Type B pancreatic cell (in vitro differentiated cells): ENCODE results near the gene FKBP3. TPM values are rescaled to one million over a fixed set of nuclear protein-coding genes. Genes with fewer than 3 reads are reported as not detected.

ENCODE experiments used
- DNase-seq: peaks from one replicate; pipeline ENCODE4 v3.0.0; 2021; ENCODE audit warnings: mixed read lengths; ENCODE audit not compliant: unreplicated experiment; ENCODE audit errors: extremely low spot score
- H3K27ac Mint-ChIP-seq: 2 replicates; pipeline ENCODE4 v1.8.0; 2021; ENCODE audit warnings: mild to moderate bottlenecking, mixed read lengths
- H3K27me3 Mint-ChIP-seq: 2 replicates; pipeline ENCODE4 v1.8.0; 2021; ENCODE audit warnings: mixed read lengths
- H3K36me3 Mint-ChIP-seq: 2 replicates; pipeline ENCODE4 v1.8.0; 2021; ENCODE audit warnings: mixed read lengths
- H3K4me1 Mint-ChIP-seq: one replicate; pipeline ENCODE4 v1.8.0; 2021; ENCODE audit warnings: mixed read lengths; ENCODE audit not compliant: unreplicated experiment
- H3K4me3 Mint-ChIP-seq: 2 replicates; pipeline ENCODE4 v1.8.0; 2021; ENCODE audit warnings: mild to moderate bottlenecking, mixed read lengths
- H3K9me3 Mint-ChIP-seq: 2 replicates; pipeline ENCODE4 v1.8.0; 2021; ENCODE audit warnings: mixed read lengths
- total RNA-seq: library from RNA; stranded (reverse); gene quantifications from 2 replicates; pipeline ENCODE4 v1.2.1, GENCODE V29; 2021; ENCODE audit warnings: low replicate concordance
- TF ChIP-seq, protein P1 (sequence below): fragments of 200-600 bp; sonication (generic); conservative IDR thresholded peaks from 2 replicates; pipeline ENCODE4 v1.5.0; 2021; ENCODE audit warnings: antibody characterized with exemption, mild to moderate bottlenecking

FKBP3 gene
- total RNA-seq, 1 donor from 2014 or later, result 96.9 TPM

DNA sequence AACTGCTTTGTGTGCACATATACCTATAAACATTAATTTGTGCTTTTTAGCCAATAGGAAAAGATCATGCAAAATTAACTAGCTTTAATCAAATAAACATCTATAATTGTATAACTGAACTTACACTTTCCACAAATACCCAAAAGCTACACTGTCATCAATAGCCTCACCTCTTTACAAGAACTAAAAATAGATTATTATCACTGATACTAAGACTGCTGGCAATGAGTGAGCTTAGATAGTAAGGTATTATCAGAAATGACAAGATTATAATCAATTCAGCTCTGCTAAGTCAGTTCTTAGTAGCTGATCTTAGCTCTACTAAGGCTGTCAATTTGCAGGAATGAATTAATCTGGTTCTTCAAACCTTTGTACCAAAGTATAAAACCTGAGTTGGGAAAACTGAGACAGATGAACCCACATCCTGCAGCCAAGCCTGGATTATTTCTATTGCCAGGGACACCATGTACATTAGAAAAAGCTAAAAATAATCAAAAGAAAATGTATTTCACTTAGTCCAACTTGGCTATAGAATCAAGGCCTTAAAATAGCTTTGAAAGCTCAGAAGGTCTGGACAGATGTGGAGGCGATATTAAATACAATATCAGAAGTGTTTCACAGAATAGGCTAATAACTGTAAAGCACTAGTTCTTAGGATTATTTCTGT, 5.2 kb downstream of the FKBP3 start:
- Mint-ChIP-seq H3K36me3 (peaks cover 13% of the 10 kb centered on the region), H3K4me3 (no peak overlapping the region), H3K27me3 (no peaks in the 10 kb centered on the region), H3K4me1 (peaks cover 3% of the 10 kb centered on the region), H3K27ac (no peak overlapping the region), H3K9me3 (no peaks in the 10 kb centered on the region)
- DNase-seq, result no peak
- TF ChIP-seq, protein P1, sequence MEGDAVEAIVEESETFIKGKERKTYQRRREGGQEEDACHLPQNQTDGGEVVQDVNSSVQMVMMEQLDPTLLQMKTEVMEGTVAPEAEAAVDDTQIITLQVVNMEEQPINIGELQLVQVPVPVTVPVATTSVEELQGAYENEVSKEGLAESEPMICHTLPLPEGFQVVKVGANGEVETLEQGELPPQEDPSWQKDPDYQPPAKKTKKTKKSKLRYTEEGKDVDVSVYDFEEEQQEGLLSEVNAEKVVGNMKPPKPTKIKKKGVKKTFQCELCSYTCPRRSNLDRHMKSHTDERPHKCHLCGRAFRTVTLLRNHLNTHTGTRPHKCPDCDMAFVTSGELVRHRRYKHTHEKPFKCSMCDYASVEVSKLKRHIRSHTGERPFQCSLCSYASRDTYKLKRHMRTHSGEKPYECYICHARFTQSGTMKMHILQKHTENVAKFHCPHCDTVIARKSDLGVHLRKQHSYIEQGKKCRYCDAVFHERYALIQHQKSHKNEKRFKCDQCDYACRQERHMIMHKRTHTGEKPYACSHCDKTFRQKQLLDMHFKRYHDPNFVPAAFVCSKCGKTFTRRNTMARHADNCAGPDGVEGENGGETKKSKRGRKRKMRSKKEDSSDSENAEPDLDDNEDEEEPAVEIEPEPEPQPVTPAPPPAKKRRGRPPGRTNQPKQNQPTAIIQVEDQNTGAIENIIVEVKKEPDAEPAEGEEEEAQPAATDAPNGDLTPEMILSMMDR, result no peak

GRCh38 chr14:45125754-45126153, 8.5 kb downstream of the FKBP3 start:
- DNase-seq, result no peak
- TF ChIP-seq, protein P1, result no peak
- Mint-ChIP-seq H3K27me3 (no peaks in the 10 kb centered on the region), H3K4me1 (no peaks in the 10 kb centered on the region), H3K4me3 (no peak overlapping the region), H3K27ac (no peak overlapping the region), H3K36me3 (peaks cover 20% of the 10 kb centered on the region), H3K9me3 (no peaks in the 10 kb centered on the region)

DNA sequence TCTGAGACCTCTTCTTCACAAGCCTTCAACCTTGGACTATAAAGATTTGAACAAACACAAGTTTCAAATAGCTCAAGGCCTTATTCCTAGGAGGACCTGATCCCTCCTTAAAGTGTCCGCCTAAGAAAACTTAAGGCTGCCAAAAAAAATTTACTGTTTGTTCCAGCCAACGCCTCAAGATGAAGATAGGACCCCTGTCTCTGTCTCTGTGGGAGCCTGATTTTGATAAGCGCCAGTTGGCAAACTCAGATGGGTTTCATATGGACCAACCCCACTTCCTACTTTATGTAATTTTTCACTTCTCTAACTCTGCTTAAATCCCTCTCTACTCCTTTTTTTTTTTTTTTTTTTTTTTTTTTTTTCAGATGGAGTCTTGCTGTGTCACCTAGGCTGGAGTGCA, 11.0 kb downstream of the FKBP3 start:
- DNase-seq, result no peak
- Mint-ChIP-seq H3K27ac (no peak overlapping the region), H3K9me3 (no peaks in the 10 kb centered on the region), H3K4me1 (no peaks in the 10 kb centered on the region), H3K27me3 (no peaks in the 10 kb centered on the region), H3K36me3 (peaks cover 36% of the 10 kb centered on the region), H3K4me3 (no peak overlapping the region)
- TF ChIP-seq, protein P1, result no peak

DNA sequence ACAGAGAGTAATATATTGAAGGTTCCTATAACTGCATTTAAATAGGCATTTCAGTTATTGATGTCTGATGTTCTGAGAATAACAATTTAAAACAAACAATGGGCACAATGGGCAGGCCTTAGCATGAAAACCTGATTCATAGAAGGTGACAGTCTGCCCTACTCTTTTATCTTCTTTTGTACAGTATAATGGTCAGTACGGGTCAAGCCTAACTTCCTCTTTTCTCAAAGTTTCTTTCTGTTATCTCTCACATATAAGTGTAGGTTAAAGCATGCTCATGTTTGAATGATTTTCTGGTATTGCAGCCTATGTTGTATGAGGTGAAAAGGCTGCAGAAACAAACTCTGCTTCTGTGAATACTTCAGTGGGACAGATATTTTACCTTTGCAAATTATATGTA, 14.2 kb downstream of the FKBP3 start:
- Mint-ChIP-seq H3K9me3 (no peaks in the 10 kb centered on the region), H3K27me3 (no peaks in the 10 kb centered on the region), H3K27ac (no peak overlapping the region), H3K4me1 (no peaks in the 10 kb centered on the region), H3K4me3 (no peak overlapping the region), H3K36me3 (peaks cover 34% of the 10 kb centered on the region)
- TF ChIP-seq, protein P1, result no peak
- DNase-seq, result no peak

GRCh38 chr14:45118594-45118993, 15.7 kb downstream of the FKBP3 start:
- no peaks in the 10 kb centered on the region for H3K9me3 Mint-ChIP-seq
- no peak for DNase-seq
- H3K27me3 Mint-ChIP-seq, result no peaks in the 10 kb centered on the region
- H3K4me3 Mint-ChIP-seq, result no peak overlapping the region
- H3K4me1 Mint-ChIP-seq, result no peaks in the 10 kb centered on the region
- TF ChIP-seq, protein P1, result no peak
- peaks cover 31% of the 10 kb centered on the region for H3K36me3 Mint-ChIP-seq
- H3K27ac Mint-ChIP-seq, result no peak overlapping the region
